Measurements from ENCODE around the gene EEIG1.

EEIG1 gene

GRCh38 chr9:128007566-128008138, 26.9 kb upstream of the EEIG1 start:
- no peaks in the 10 kb centered on the region for H3K36me3 ChIP-seq (ENCODE audit: control insufficient read depth in 2 of 2, insufficient read depth in 1 of 2, low read length in 2 of 2)
- no peaks in the 10 kb centered on the region for H3K9me3 ChIP-seq (ENCODE audit: control insufficient read depth, insufficient read depth, low read depth, low read length)
- H3K27ac ChIP-seq (ENCODE audit: extremely low read depth, low read depth, low read length), result no peak overlapping the region
- CTCF ChIA-PET, result no interaction called here
- TF ChIP-seq ZNF184 (tag by site-specific recombination; IDR thresholded peaks at IDR 0.05) (0 out of 2 replicates have a peak, but pooled peaks have one; percentile 27), ZNF473 (tag by site-specific recombination; IDR thresholded peaks at IDR 0.05) (no peak), PRDM10 (tag by site-specific recombination; IDR thresholded peaks at IDR 0.05) (peak; percentile 37; the same call in 1 of the 2 replicates), ZNF791 (tag by site-specific recombination; IDR thresholded peaks at IDR 0.05) (no peak)
- H3K4me3 ChIP-seq (ENCODE audit: low read depth, low read length), result no peak overlapping the region
- POLR2A ChIA-PET, result interaction anchor here (2.4 kb wide), 1 partner anchor 27 kb away, joined by 7 read pairs; the partner anchor contains the start of gene EEIG1
- H3K4me1 ChIP-seq (ENCODE audit: control insufficient read depth, insufficient read depth, low read length), result no peaks in the 10 kb centered on the region

GRCh38 chr9:128006332-128006996, 25.7 kb upstream of the EEIG1 start:
- H3K27ac ChIP-seq (ENCODE audit: extremely low read depth, low read depth, low read length), result no peak overlapping the region
- CTCF ChIA-PET, result interaction anchor here (0.6 to 1.2 kb wide), 2 partner anchors 29 to 117 kb away, joined by 3 to 5 read pairs; no protein-coding TSS in a partner anchor
- H3K4me3 ChIP-seq (ENCODE audit: low read depth, low read length), result no peak overlapping the region
- no peaks in the 10 kb centered on the region for H3K4me1 ChIP-seq (ENCODE audit: control insufficient read depth, insufficient read depth, low read length)
- H3K36me3 ChIP-seq (ENCODE audit: control insufficient read depth in 2 of 2, insufficient read depth in 1 of 2, low read length in 2 of 2), result no peaks in the 10 kb centered on the region
- POLR2A ChIA-PET, result interaction anchor here (2.4 kb wide), 1 partner anchor 26 kb away, joined by 7 read pairs; the partner anchor contains the start of gene EEIG1
- TF ChIP-seq ZSCAN4 (tag by site-specific recombination; IDR thresholded peaks at IDR 0.05) (no peak), BCL11B (tag by site-specific recombination; IDR thresholded peaks at IDR 0.05; ENCODE audit: low read depth) (no peak)
- H3K9me3 ChIP-seq (ENCODE audit: control insufficient read depth, insufficient read depth, low read depth, low read length), result no peaks in the 10 kb centered on the region

GRCh38 chr9:128005923-128006322, 25.1 kb upstream of the EEIG1 start:
- Histone ChIP-seq H3K27ac (ENCODE audit: extremely low read depth, low read depth, low read length) (no peak overlapping the region), H3K36me3 (ENCODE audit: control insufficient read depth in 2 of 2, insufficient read depth in 1 of 2, low read length in 2 of 2) (no peaks in the 10 kb centered on the region), H3K9me3 (ENCODE audit: control insufficient read depth, insufficient read depth, low read depth, low read length) (no peaks in the 10 kb centered on the region), H3K4me3 (ENCODE audit: low read depth, low read length) (no peak overlapping the region), H3K4me1 (ENCODE audit: control insufficient read depth, insufficient read depth, low read length) (no peaks in the 10 kb centered on the region)
- CTCF ChIA-PET, result interaction anchor here (1.0 to 1.2 kb wide), 2 partner anchors 9 to 30 kb away, joined by 3 to 4 read pairs; no protein-coding TSS in a partner anchor
- POLR2A ChIA-PET, result interaction anchor here (0.6 to 2.4 kb wide), 2 partner anchors 25 to 89 kb away, joined by 3 to 7 read pairs; partner anchors contain the start of genes EEIG1 and ST6GALNAC4
- TF ChIP-seq ZNF211 (tag by site-specific recombination; IDR thresholded peaks at IDR 0.05; ENCODE audit: low read depth) (no peak), HIC1 (tag by site-specific recombination; IDR thresholded peaks at IDR 0.05) (no peak), ZNF133 (tag by site-specific recombination; IDR thresholded peaks at IDR 0.05) (no peak), ZNF624 (tag by site-specific recombination; IDR thresholded peaks at IDR 0.05) (no peak), ZNF843 (tag by site-specific recombination; IDR thresholded peaks at IDR 0.05) (no peak), KLF10 (tag by site-specific recombination; IDR thresholded peaks at IDR 0.05) (no peak), ZNF513 (tag by site-specific recombination; IDR thresholded peaks at IDR 0.05) (no peak), ZNF701 (tag by site-specific recombination; IDR thresholded peaks at IDR 0.05) (no peak), SETDB1 (IDR thresholded peaks at IDR 0.05; ENCODE audit: insufficient read length, low read length) (no peak), ZBTB21 (tag by site-specific recombination; IDR thresholded peaks at IDR 0.05) (no peak), ZNF175 (tag by site-specific recombination; IDR thresholded peaks at IDR 0.05) (no peak), PRDM6 (tag by site-specific recombination; IDR thresholded peaks at IDR 0.05) (no peak)

Measured in HEK293 (cell line).